Hematopoietic multipotent progenitor cell treated with erythropoietin and hydrocortisone succinate and interleukin-3 and kit ligand, for 4 days (in vitro differentiated cells): ENCODE measurements around the gene LRRC75A.
"Not testable (repeated sequence)": the region's sequence is repeated elsewhere in the genome, so short reads cannot be mapped to it uniquely, and the experiment has no call there.

Experiments used
- DNase-seq: peaks from one replicate; pipeline ENCODE4 v3.0.0-alpha.2; 2015

The LRRC75A gene

GRCh38 chr17:16427020-16427419 is 65.0 kb downstream of the LRRC75A start:
- no peak for DNase-seq

GRCh38 chr17:16425698-16426659 is 66.0 kb downstream of the LRRC75A start:
- no peak for DNase-seq

GRCh38 chr17:16425202-16425601 is 66.8 kb downstream of the LRRC75A start:
- no peak for DNase-seq

- no peak for DNase-seq
Observed at GRCh38 chr17:16423226-16423872, 68.6 kb downstream of the LRRC75A start.

GRCh38 chr17:16422416-16422815 is 69.6 kb downstream of the LRRC75A start:
- DNase-seq: no peak

- DNase-seq: peak; percentile 81
Observed at GRCh38 chr17:16419929-16420271, 72.1 kb downstream of the LRRC75A start.

GRCh38 chr17:16419074-16419928 is 72.7 kb downstream of the LRRC75A start:
- DNase-seq: peak; percentile 87

- DNase-seq: peak; percentile 40
Observed at GRCh38 chr17:16418685-16419068, 73.3 kb downstream of the LRRC75A start.

GRCh38 chr17:16417896-16418684 is 73.9 kb downstream of the LRRC75A start:
- no peak for DNase-seq

GRCh38 chr17:16417399-16417798 is 74.6 kb downstream of the LRRC75A start:
- DNase-seq: no peak

GRCh38 chr17:16415031-16415924 is 76.7 kb downstream of the LRRC75A start, which contains the start of gene TRPV2:
Gene TRPV2 (plus strand): TSS chr17:16415571. CDS start chr17:16417669, 2,098 bp downstream.
- peak; percentile 80 for DNase-seq

- DNase-seq: peak; percentile 77
Observed at GRCh38 chr17:16407911-16408588, 83.9 kb downstream of the LRRC75A start.

- peak; percentile 48 for DNase-seq
Observed at GRCh38 chr17:16406742-16407674, 85.0 kb downstream of the LRRC75A start.

GRCh38 chr17:16403847-16404246 is 88.1 kb downstream of the LRRC75A start:
- not testable (repeated sequence) for DNase-seq

- DNase-seq: peak; percentile 86
Observed at GRCh38 chr17:16398270-16399267, 93.4 kb downstream of the LRRC75A start.

GRCh38 chr17:16396693-16397092 is 95.3 kb downstream of the LRRC75A start:
- peak; percentile 75 for DNase-seq

GRCh38 chr17:16395887-16396286 is 96.1 kb downstream of the LRRC75A start:
- DNase-seq: not testable (repeated sequence)

GRCh38 chr17:16392491-16392890 is 99.5 kb downstream of the LRRC75A start:
- DNase-seq: not testable (repeated sequence)
